Fibroblast of villous mesenchyme (primary cell): ENCODE measurements around the gene RBM28. TPM values are rescaled to one million over a fixed set of nuclear protein-coding genes. Genes with fewer than 3 reads are reported as not detected.

Experiments used
- DNase-seq: peaks from one replicate; pipeline ENCODE4 v3.0.0-alpha.2; 2010; ENCODE audit warnings: low read depth
- H3K4me3 ChIP-seq: 2 replicates; pipeline ENCODE4 v1.5.1; 2011; ENCODE audit warnings: low read depth, mild to moderate bottlenecking, low read length
- total RNA-seq: library from RNA; depleted of rRNA; stranded (reverse); fragments of >200 nt; gene quantifications from 2 replicates; pipeline ENCODE4 v1.2.3, GENCODE V29; 2012
- TF ChIP-seq, protein P1 (sequence below): IDR thresholded peaks from 2 replicates; pipeline ENCODE4 v1.5.1; 2012; ENCODE audit warnings: low read depth, mild to moderate bottlenecking, low read length; ENCODE audit not compliant: insufficient read depth

RBM28 gene
- total RNA-seq, 1 donor: 7.3 TPM

DNA sequence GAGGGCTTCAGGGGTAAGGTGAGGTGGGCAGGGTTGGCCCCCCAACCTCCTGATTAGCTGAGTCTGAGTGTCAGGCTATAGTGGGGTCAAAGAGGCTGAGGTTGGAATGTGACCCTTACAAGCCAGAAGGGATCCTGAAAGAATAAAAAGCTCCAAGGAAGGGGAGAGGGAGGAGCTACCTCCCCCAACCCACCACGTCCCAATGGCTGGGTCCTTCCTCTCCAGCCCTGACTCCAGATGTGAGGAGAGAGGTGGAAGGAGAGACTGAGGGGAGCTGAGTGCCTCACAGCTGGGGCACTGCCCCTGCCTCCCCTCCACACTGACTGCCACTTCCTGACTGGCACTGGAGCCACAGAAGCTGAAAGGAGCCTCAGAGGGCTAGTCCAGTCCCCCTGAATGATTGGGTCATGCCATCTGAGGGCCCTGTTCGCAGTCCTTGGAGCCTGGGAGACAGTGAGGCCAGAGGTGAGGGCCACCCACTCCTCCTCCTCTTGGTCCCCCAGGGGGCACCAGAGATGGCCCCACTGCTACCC is 45.4 kb upstream of the RBM28 start:
- no peak for DNase-seq
- TF ChIP-seq, protein P1, sequence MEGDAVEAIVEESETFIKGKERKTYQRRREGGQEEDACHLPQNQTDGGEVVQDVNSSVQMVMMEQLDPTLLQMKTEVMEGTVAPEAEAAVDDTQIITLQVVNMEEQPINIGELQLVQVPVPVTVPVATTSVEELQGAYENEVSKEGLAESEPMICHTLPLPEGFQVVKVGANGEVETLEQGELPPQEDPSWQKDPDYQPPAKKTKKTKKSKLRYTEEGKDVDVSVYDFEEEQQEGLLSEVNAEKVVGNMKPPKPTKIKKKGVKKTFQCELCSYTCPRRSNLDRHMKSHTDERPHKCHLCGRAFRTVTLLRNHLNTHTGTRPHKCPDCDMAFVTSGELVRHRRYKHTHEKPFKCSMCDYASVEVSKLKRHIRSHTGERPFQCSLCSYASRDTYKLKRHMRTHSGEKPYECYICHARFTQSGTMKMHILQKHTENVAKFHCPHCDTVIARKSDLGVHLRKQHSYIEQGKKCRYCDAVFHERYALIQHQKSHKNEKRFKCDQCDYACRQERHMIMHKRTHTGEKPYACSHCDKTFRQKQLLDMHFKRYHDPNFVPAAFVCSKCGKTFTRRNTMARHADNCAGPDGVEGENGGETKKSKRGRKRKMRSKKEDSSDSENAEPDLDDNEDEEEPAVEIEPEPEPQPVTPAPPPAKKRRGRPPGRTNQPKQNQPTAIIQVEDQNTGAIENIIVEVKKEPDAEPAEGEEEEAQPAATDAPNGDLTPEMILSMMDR: peak; percentile 1
- no peak overlapping the region for H3K4me3 ChIP-seq

DNA sequence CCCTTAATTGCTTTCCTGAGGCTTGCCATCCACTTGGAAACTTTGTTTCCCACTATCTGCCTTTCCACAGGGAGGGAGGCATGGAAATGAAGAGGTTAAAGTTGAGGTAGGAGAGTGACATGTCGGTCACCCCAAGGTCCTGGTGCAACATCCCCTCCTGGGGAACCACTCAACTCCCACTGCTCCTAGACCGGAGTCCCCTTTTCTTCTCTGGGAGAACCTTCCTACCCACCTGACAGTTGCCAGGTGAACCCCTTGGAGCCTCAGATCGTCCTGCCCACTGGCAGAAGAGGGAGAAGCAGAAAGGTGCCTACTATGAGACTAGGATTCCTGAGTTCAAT is 44.4 kb upstream of the RBM28 start:
- DNase-seq: no peak
- TF ChIP-seq, protein P1: no peak
- H3K4me3 ChIP-seq: no peak overlapping the region

DNA sequence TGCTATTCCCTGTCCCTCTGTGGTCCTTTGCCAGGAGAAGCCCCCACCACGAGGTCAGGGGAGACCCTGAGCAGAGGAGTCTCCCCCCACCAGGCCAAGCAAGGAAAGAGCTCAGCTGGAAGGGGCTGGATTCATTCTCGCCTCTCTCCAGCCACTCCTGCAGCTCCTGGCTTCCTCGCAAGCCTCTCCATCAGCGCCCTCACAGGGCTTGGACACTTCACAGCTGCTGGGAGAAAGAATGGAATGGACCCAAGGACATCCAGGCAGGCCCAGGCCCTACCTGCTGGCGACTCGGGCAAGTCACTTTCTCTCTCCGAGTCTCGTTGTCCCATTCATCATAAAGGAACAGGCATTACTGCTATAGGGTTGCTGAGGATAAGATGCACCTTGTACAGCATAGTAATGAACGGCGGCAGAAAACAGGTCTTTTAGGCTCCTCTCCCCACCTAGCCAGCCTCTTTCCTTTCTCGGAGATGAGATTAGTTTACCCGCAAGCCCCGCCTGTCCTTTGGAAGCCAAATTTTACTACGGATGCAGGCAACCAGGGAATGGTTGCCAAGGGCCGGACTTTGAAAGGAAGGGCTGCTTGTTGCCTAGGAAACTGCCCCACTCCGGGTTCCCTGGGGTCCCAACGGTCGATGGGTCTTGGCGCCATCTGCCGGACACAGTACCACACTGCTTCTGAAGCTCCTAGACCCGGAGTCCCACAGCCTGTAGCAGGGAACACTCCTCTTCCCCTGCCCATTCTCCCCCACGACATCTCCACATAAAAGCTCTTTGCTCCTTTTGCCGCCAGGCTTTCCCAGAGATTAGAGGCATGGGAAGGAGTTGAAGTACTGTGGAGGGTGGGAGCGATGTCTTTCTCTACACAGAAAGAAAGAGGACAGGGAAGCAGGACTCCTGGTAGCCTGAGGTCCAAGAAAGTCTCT is 43.8 kb upstream of the RBM28 start:
- TF ChIP-seq, protein P1: peak; percentile 87
- DNase-seq: peak; percentile 65
- H3K4me3 ChIP-seq: no peak overlapping the region

DNA sequence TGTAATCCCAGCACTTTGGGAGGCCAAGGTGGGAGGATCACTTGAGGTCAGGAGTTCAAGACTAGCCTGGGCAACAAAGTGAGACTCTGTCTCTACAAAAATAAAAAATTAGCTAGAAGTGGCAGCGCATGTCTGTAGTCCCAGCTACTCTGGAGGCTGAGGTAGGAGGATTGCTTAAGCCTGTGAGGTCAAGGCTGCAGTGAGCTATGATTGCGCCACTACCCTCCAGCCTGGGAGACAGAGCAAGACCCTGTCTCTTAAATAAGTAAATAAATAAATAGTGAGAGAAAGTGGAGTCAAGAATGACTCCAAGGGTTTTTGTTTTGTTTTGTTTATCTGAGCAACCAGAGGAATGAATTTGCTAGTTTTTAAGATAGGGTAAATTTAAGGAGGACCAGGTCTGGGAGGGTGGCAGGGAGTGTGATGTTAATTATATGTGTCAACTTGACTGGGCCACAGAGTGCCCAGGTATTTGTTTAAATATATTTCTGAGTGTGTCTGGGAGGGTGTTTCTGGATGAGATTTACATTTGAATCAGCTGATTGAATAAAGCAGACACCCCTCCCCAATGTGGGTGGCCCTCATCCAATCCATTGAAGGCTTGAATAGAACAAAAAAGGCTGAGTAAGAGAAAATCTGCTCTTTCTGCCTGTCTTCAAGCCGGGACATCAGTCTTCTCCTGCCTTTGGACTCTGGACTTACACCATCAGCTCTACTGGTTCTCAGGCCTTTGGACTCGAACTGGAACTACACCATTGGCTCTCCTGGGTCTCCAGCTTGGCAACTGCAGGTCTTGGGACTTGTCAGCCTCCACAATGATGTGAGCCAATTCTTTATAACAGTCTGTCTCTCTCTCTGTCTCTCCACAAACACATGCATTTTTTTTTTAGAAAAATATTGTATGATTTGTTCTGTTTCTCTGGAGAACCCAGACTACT is 42.5 kb upstream of the RBM28 start:
- peak; percentile 20 for DNase-seq
- TF ChIP-seq, protein P1: no peak
- H3K4me3 ChIP-seq: no peak overlapping the region

DNA sequence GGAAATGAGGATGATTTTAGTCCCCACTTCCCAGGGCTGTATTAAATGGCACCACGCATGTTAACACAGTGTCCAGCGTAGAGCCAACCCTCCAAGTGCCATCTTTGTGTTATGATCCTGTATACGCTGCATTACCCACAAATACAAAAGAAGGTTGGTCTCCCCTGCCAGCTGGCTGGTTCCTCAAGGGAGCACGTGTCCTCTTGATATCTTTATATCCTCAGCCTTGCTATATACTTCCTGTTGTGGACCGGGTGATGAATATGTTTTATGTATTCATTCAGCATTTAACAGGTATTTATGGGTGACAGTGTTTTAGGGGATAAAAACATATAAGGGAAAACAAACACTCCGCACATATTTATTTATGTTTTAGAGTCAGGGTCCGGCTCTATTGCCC is 41.0 kb upstream of the RBM28 start:
- no peak for DNase-seq
- TF ChIP-seq, protein P1: no peak
- H3K4me3 ChIP-seq: no peak overlapping the region

DNA sequence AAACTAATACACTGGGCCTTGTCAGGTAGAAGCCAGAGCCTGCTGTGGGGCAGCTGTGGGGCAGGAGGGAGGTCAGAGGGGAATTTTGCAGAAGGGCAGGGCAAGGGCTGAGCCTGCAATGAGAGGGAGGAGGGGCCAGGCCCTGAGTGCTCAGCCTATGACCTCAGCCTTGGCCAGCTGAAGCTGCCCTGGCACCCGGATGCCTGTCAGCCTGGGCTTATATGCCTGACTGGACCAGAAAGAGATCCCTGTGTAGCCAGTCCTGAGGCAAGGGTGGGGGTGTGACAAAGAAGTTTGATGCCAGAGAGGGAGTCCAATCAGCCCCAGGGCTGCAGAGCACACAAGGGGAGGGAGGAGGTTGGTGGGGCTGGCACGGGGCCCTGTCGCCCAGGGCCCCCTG is 40.1 kb upstream of the RBM28 start:
- H3K4me3 ChIP-seq: no peak overlapping the region
- no peak for DNase-seq
- TF ChIP-seq, protein P1: no peak
